Stimulated activated CD8-positive, alpha-beta memory T cell treated with anti-CD3 and anti-CD28 coated beads, Interleukin-12 subunit alpha, Interleukin-12 subunit beta, amount 100 ng/mL, for 24 hours (primary cell): ENCODE data around the gene CRX.
"Not testable (repeated sequence)": the region's sequence is repeated elsewhere in the genome, so short reads cannot be mapped to it uniquely, and the experiment has no call there.

Experiments used
- DNase-seq: peaks from one replicate; pipeline ENCODE4 v3.0.0-alpha.2; 2020; ENCODE audit errors: extremely low read depth

CRX gene

DNA sequence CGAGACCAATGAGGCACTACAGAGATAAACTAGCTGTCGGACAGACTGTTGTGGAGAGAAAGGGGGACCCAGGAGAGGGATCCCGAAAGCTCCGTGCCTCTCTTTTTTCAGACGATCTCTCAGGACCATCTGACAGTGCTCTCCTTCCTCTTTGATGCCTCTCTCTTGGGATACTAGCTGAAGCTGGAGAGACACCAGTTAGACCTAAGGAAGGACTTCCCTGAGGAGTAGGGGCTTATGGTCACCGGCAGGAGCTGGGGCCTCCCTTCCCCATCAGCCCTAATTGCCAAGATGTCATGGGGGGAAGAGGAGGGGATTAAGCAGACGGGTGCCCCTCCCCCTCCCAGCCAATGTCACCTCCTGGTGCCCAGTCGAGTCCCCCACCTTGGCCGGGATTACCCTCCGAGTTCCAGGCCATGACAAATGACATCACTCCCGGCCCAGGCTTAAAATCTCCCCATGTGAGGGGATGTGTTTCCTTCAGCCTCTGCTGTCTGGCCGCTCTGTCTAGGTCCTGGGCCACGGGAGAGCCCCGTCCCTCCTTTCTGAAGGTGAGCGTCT is at the start of gene CRX:
Gene CRX (plus strand): TSS at position 478 of the 561 bp plus-strand sequence. CDS start 12,507 bp downstream, outside the sequence.
- no peak for DNase-seq

DNA sequence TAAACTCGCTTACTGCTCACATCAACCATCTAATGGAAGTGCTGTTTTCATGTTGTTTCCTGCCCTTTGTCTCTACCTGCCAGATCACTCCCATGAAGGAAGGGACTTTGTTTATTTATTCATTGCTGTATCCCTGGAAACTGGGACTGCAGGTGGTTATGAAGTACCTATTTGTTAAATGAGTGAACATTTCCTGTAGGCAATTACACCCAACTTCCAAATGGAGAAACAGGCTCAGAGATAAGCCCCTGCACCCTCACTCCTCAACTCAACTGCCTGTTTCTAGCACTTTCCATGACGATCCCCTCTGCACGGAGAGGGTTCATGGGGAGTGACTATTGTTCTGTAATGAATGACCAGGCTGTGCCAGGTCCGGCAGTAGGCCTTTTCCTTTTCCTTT is 45.2 kb upstream of the CRX start:
- no peak for DNase-seq

DNA sequence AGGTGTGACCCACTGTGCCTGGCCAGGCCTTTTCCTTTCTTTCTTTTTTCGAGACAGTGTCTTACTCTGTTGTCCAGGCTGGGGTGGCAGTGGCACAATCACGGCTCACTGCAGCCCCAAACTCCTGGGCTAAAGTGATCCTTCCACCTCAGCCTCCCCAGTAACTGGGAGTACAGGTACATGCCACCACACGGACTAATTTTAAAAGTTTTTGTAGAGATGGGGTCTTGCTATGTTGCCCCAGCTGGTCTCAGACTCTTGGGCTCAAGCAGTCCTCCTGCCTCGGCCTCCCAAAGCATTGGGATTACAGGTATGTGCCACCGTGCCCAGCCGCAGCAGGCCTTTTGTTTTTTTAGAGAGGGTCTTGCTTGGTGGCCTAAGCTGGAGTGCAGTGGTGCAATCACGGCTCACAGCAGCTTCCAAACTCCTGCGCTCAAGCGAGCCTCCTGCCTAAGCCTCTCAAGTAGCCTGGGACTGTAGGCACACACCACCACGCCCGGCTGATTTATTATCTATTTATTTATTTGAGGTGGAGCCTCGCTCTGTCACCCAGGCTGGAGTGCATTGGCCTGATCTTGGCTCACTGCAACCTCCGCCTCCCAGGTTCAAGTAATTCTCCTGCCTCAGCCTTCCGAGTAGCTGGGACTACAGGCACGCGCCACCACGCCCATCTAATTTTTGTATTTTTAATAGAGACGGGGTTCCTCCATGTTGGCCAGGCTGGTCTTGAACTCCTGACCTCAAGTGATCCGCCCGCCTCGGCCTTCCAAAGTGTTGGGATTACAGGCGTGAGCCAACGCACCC is 44.3 kb upstream of the CRX start:
- not testable (repeated sequence) for DNase-seq

DNA sequence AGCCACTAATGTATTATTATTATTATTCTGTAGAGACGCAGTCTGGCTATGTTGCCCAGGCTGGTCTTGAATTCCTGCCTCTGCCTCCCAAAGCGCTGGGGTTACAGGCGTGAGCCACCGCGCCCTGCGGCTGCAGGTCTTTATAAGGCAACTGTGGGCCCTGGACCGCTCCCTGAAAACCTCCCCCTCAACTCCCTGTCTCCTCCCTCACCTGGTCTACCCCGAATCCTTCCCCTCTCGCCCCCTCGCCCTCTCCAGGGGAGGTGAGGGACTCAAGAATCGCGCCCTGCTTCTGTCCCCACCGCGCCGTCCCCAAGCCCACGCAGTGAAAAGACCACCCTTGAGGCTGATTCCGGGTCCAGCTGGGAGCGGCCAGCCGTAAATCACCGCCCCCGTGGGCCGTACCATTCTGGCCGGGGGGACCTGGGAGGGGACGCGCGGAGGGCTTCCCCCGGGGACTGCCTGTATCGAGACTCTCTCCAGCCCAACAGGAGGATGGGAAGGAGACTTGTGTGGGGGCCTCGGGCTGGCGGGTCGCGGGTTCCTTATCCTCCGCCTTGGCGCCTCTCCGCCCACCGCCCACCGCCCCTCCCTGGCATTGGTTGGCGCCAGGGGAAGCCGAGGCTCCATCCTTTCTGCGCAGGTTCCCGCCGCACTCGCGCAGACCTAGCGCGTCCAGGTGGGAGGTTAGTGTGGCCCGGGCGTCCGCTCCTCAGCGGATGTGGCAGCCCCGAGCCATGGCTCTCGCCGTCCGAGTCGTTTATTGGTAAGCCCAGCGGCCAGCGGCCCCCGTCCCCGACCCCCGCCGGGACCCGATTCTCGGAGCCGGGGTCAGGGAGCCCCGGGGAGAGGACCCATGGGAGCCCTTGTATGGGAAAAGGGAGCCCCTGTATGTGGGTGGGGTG is 43.4 kb upstream of the CRX start, which contains the start of gene SELENOW:
Gene SELENOW (plus strand): TSS at position 655 of the 905 bp plus-strand sequence. CDS start 83 bp downstream, at position 738.
- peak; percentile 44 for DNase-seq

DNA sequence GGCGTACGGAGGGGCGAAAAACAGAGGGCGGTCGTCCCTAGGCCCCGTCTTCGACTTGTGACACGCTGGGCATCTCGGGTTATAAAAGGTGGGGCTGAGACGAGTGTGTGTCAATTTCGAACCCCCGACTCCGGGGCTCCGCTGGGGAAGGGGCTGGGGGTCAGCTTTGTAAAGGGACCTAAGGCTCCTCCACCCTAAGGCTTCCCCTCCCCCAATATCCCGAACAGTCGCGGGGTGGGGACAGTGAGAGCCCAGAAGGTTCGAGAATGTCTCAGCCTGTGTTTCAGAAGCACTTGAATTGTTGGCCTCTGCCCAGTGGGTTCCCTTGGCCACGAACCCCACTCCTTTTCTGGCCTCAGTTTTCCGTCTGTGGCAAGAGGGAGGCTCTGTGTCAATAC is 42.8 kb upstream of the CRX start:
- DNase-seq: no peak

DNA sequence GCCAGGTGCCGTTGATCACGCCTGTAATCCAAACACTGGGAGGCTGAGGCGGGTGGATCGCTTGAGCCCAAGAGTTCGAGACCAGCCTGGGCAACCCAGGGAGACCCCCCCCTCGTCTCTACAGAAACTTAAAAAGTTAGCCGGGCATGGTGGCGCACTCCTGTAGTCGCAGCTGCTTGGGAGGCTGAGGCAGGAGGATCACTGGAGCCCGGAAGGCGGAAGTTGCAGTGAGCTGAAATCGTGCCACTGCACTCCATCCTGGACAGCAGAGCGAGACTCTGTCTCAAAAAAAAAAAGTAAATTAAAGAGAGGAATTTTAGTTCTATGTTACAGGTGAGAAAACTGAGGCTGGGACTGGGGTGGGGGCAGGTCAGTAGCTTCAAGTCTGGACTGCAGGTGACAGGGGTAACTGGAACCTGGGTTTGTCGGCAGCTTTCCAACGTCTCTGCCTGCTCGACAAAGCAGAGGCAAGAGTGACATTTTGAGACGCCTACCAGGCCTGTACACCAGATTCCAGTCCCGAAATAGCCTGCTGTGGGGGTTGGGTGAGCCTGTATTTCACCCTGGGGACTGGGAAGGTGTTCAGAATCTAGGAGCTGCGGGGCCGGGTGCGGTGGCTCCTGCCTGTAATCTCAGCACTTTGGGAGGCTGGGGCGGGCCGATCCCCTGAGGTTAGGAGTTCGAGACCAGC is 42.1 kb upstream of the CRX start:
- DNase-seq: no peak

DNA sequence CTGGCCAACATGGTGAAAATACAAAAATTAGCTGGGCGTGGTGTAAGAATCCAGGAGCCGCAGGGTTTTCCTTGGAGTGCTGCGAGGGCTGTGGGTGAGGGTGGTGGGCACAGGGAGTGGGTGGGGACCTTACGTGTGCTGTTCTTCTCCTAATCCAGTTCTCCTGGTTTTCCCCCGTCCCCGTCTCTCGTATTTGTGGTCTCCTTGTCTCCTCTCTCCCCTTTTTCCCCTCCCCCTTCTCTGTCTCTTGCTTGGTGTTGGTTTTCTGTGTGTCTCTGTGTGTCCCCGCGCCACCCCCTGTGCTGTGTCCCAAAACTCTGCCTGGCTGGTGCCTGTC is 41.6 kb upstream of the CRX start:
- DNase-seq: no peak

DNA sequence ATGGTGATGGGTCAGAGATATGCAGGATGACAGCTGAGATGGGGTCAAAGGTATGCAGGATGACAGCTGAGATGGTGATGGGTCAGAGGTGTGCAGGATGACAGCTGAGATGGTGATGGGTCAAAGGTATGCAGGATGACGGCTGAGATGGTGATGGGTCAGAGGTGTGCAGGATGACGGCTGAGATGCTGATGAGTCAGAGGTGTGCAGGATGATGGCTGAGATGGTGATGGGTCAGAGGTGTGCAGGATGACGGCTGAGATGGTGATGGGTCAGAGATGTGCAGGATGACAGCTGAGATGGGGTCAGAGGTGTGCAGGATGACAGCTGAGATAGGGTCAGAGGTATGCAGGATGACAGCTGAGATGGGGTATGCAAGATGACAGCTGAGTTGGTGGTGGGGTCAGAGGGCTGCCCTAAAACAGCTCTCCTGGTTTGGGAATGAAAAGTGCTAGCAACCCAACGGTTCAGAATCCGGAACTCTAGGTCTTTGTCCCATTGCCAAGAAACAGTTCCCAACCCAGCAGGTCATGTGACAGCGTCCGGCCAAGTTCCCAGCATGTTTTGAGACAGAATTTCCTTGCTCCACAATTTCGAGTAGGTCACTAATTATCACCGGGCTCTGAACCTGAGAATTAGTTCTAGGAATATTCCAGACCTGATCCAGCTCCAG is 40.0 kb upstream of the CRX start:
- DNase-seq: no peak

DNA sequence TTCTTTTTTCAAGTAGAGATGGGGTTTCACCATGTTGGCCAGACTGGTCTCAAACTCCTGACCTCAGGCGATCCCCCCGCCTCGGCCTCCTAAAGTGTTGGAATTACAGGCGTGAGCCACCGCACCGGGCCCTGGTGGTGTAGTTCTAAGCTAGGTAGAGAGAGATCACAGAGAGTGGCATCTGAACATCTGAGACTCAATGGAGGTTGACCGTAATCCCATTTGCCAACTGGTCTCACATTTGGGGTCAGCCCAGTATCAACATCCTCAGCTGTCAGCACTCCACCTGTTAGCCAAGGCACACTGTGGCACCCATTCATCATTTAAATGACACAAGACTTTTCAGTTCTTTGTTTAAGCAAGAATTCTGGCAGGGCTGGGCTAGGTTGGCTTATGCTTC is 35.2 kb upstream of the CRX start:
- DNase-seq: no peak

DNA sequence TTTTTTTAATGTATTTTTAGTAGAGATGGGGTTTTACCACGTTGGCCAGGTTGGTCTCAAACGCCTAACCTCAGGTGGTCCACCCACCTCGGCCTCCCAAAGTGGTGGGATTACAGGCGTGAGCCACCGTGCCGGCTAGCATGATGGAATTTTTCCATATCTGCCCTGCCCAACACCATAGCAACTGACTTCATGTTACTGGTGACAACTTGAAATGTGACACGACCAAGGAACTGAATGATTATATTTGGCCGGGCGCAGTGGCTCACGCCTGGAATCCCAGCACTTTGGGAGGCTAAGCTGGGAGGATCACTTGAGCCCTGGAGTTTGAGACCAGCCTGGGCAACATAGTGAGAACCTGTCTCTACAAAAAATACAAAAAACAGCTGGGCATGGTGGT is 34.4 kb upstream of the CRX start:
- DNase-seq: not testable (repeated sequence)

DNA sequence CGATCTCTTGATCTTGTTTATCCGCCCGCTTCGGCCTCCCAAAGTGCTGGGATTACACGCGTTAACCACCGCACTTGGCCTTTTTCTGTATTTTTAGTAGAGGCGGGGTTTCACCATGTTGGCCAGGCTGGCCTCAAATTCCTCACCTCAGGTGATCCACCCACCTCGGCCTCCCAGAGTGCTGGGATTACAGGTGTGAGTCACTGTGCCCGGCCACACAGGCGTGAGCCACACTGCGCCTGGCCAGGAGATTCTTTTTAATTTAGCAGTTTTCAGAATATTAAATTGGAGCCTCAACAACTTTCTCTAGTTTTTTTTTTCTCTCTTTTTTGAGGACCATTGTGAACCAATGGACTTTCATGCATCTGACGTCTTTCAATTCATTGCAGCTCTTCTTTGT is 31.9 kb upstream of the CRX start:
- not testable (repeated sequence) for DNase-seq

DNA sequence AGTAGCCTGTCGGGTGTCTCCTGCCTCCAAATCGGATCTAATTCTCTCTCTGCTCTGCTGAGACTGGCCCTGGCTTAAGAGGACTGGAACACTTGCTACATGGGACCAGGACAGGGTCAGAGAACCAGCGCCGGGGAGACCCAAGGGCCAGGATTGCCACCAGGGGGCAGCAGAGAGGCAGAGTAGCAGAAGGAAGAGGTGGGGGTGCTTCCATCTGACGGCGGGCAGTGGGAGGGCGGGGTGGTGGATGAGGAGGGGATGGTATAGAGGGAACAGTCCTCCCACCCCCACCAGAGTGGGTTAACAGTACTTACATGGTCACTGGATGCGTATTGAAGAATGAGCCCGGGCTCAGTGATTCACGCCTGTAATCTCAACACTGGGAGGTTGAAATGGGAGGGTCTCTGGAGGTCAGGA is 31.3 kb upstream of the CRX start:
- peak; percentile 73 for DNase-seq

DNA sequence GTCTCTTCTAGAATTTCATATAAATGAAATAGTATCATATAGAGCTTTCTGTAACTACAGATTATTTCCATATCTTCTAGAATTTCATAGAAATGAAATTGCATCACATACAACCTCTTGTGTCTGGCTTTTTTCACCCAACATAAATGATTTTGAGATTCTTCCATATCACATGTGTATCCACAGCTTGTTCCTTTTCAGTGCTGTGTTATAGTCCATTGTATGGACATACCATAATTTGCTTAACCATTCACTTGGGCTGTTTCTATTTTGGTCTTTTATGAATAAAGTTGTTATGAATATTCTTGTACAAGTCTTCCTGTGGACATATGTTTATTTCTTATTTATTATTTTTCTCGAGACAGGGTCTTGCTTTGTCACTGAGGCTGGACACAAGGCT is 29.1 kb upstream of the CRX start:
- no peak for DNase-seq

DNA sequence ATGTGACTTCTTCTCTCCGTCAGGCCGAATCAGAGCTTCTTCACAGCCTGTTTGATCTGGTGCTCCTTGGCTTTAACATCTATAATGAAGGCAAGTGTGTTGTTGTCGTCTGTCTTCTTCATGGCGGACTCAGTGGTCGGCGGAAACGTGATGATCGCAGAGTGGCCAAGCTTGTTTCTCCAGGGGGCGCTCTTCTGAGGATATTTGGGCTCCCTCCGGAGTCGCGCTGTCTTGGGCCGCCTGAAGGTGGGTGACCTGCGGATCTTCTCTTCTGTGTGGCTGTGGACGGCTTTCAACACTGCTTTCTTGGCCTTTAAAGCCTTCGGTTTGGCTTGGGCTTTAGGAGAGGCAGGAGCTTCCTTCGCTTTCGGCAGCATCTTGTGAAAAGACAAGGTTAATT is 27.2 kb upstream of the CRX start:
- no peak for DNase-seq

DNA sequence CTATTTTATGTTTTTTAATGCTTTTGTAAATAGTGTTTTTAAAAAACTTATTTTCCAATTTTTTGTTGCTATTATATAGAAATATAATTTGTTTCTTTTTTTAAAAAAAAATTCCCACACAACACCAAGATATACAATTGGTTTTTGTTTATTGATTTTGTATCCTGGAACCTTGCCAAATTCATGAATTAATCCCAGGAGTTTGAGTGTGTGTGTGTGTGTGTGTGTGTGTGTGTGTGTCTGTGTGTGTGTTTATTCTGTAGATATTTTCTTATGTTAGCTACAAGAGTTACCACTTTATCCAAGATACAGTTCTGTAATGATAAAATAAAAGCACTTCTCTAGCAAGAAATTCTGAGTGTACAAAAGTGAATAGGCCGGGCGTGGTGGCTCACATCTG is 25.0 kb upstream of the CRX start:
- no peak for DNase-seq

DNA sequence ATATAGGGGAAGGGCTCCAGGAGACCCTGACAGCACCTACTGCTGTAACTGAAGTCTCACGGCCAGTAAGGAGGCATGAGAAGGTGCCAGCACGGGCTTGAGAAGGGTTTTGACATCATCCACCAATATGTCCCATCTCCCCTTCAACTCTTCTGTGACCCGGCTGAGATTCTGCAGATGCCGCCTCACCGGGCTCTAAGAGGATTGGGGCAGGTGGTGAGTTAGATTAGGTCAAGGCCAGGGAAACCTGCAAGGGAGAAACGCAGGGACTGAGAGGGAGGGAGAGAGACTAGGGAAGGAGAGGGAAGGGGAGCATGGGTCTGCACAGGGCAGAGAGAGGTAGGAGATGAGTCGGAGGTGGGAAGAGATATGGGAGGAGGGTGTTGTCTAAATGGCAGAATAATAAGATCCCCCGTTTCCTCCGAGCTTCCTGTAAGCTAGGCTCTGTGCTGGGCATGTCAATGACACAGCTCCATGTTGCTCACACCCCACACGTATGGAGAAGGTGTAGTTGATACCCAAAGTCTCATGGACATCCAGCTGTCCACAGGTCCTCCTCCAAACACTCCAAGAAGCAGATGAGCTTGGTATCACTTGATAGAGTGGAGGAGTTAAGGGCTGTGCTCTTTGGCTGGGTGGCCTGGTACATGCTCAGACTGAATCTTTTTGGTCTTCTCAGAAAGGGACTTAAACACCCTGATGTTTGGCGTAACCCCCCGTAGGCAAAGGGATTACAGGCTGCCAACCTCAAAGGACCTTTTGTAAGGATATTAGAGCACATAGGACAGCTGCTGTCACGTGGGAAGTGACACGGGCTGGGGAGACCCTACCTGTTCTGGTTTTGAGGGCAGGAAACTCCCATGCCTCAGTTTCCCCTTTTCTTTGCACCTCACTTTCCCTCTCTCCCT is 23.5 kb upstream of the CRX start:
- DNase-seq: no peak

DNA sequence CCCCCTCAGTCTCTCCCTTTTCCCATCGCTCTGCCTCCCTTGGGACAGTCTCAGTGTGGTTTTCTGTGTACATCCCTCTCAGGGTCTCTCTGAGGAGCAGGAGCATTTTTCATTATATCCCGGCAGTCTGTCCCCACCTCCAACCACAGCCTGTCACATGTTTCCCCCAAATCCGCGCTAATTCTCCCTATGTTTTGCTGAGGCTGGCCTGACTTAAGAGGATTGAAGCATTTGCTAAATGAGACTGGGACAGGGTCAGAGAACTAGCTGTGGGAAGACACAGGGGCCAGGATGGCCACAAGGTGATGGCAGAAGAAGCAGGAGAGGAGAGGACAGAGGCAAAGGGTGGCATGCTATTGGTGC is 22.9 kb upstream of the CRX start:
- no peak for DNase-seq

DNA sequence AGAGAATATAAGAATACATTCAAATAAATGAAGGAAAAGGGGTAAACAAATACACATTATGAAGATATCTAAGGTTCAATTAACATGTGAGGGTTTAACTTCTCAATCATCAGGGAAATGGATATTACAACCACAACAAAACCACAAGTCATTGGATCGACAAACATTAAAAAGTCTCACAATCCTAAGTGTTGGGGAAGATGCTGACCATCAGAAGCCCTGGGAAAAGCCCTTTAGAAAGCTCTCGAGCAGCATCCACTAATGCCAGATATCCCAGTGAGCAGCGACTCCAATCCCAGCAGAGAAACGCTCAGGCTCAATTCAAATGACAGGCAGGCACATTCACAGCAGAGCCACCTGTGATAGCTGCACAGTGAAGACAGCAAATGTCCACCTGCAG is 20.5 kb upstream of the CRX start:
- no peak for DNase-seq

DNA sequence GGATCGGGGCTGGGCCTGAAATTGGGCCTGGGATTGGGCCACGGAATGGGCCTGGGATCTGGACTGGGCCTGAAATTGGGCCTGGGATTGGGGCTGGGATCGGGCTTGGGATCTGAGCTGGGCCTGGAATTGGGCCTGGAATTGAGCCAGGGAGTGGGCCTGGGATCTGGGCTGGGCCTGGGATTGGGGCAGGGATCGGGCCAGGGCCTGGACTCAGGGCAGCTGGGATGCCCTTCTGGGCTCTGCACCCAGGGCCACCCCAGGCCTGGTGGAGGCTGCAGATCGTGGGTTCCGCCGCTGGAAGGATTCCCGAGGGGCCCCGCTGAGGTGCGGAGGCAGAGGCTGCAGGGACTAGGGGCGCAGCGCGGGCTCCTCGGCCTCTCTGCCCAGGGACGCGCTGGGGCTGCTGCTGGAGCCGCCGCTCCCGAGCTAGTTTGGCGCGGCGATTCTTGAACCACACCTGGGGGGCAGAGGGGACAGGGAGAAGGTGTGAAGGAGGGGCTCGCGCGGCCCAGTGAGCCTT is 19.2 kb upstream of the CRX start:
- no peak for DNase-seq

DNA sequence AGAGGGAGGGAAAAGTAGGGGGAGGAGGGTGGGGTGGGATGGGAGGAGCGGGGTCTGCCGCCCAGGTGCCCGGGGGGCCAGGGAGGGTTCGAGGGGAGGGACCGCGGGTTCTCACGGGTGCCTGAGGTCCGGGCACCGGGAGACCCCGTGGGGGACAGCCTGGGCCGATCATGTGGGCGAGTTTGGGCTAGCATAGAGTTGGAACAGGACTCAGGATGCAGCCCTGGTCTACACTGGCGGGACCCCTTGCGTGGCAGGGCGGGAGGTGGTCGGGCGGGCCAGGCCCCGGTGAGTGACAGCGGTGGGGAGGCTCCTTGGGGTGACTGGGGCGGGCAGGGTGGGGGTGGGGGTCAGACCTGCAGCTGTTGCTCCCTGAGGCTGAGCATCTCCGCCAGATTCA is 18.6 kb upstream of the CRX start:
- not testable (repeated sequence) for DNase-seq
